HepG2 (cell line): ENCODE data around the gene BST1. TPM values are rescaled to one million over a fixed set of nuclear protein-coding genes. Genes with fewer than 3 reads are reported as not detected.

Experiments
- HNRNPL ChIP-seq: fragments of 200-400 bp; formaldehyde crosslinking; IDR thresholded peaks from 2 replicates; pipeline ENCODE4 v1.6.1; 2017; ENCODE audit warnings: mild to moderate bottlenecking, low read depth, low read length
- NAIF1 ChIP-seq: sonication (generic); formaldehyde crosslinking; IDR thresholded peaks from 2 replicates; pipeline ENCODE4 v1.5.0; 2020; ENCODE audit warnings: mild to moderate bottlenecking, missing genetic modification reagents, borderline replicate concordance
- POLR2AphosphoS2 ChIP-seq: IDR thresholded peaks from 2 replicates; pipeline ENCODE4 v1.6.1; 2011; ENCODE audit warnings: low read depth, low read length, improper control_type of control experiment
- ZC3H4 ChIP-seq: sonication (generic); formaldehyde crosslinking; IDR thresholded peaks from 2 replicates; pipeline ENCODE4 v1.4.0; 2020; ENCODE audit warnings: missing genetic modification reagents, borderline replicate concordance
- ZNF547 ChIP-seq: sonication (generic); formaldehyde crosslinking; IDR thresholded peaks from 2 replicates; pipeline ENCODE4 v1.5.1; 2020; ENCODE audit warnings: mild to moderate bottlenecking, missing genetic modification reagents
- polyA plus RNA-seq, 8 experiments: library from polyadenylated mRNA; depleted of rRNA in 3 of 8; stranded (reverse) in 7 of 8; unstranded in 1 of 8; fragments of >200 nt; fragmentation: Illumina TruSeq in 4 of 8; extraction: Trizol in 4 of 8; gene quantifications; 2 replicates each; pipeline versions ENCODE4 v1.2.1 to v1.2.3, GENCODE V29; 2011 to 2016; ENCODE audit warnings: low read depth in 4 of 8, missing spikeins in 1 of 8, mixed read lengths in 1 of 8; ENCODE audit not compliant: insufficient read depth in 1 of 8
- total RNA-seq, 5 experiments: library from RNA; depleted of rRNA; stranded (reverse); fragments of >200 nt; fragmentation: Illumina TruSeq; extraction: Trizol; gene quantifications; 2 replicates each; pipeline ENCODE4 v1.2.3, GENCODE V29; 2016; ENCODE audit warnings: low read depth in 1 of 5
- TF ChIP-seq, protein P1 (sequence below): sonication (generic); formaldehyde crosslinking; IDR thresholded peaks from 2 replicates; pipeline ENCODE4 v1.4.0; 2020; ENCODE audit warnings: missing genetic modification reagents
- TF ChIP-seq, protein P2 (sequence below): sonication (generic); formaldehyde crosslinking; IDR thresholded peaks from 2 replicates; pipeline ENCODE4 v1.9.0; 2021; ENCODE audit warnings: mild to moderate bottlenecking, missing genetic modification reagents
- TF ChIP-seq, protein P3 (sequence below): IDR thresholded peaks from 2 replicates; pipeline ENCODE4 v1.4.0; 2020; ENCODE audit warnings: mild to moderate bottlenecking, missing genetic modification reagents
- TF ChIP-seq, protein P4 (sequence below): sonication (generic); formaldehyde crosslinking; IDR thresholded peaks from 2 replicates; pipeline ENCODE4 v1.8.0; 2022; ENCODE audit warnings: missing genetic modification reagents, mild to moderate bottlenecking, moderate library complexity, borderline replicate concordance

The BST1 gene
- total and polyA plus RNA-seq, 2 of the 13 experiments (the other 11 are each of a cell fraction or from before 2014, with no cell fraction given): 0.09 to 0.49 TPM

DNA sequence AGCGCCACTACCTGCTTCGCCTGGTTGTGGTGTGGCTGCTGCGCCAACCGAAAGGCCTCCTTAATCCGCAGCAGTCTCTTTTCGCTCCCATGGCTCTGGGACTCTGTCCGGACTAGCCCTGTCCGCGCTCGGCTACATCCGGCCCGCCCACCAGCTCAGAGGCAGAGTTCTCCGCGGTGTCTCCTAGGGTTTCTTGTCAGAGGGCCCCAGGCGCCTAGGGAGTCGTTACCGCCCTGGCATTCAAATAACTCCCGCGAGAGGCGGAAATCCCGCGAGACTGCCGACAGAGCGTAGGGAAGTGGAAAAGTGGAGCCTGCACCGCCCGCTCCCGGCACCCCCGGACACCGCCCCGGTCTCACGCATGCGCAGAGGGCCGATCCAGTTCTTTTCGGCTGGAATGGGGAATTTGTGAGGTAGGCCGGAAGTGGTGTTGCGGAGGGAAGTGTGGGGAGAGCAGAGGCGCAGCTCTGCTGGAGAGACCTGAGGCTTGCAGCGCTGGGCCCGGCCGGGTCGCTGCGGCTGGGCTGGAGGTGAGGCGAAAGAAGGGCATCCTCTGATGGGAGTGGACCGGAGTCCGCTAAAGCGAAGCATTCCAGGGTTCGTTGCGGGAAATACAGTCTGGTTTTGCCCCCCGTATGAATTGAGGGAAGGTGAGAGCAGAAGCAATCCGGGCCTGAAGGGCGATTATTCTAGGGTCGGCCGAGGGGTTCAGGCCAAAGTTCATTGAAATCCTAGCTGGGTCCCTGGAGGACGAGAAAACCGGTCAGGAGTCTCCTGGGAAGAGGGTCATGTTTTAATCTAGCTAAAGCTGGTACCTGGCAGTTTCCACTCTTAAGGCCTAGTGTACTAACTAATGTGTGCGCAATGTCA lies 21.3 kb upstream of the BST1 start, which contains the start of gene FAM200B (continued):
- TF ChIP-seq, protein P1, sequence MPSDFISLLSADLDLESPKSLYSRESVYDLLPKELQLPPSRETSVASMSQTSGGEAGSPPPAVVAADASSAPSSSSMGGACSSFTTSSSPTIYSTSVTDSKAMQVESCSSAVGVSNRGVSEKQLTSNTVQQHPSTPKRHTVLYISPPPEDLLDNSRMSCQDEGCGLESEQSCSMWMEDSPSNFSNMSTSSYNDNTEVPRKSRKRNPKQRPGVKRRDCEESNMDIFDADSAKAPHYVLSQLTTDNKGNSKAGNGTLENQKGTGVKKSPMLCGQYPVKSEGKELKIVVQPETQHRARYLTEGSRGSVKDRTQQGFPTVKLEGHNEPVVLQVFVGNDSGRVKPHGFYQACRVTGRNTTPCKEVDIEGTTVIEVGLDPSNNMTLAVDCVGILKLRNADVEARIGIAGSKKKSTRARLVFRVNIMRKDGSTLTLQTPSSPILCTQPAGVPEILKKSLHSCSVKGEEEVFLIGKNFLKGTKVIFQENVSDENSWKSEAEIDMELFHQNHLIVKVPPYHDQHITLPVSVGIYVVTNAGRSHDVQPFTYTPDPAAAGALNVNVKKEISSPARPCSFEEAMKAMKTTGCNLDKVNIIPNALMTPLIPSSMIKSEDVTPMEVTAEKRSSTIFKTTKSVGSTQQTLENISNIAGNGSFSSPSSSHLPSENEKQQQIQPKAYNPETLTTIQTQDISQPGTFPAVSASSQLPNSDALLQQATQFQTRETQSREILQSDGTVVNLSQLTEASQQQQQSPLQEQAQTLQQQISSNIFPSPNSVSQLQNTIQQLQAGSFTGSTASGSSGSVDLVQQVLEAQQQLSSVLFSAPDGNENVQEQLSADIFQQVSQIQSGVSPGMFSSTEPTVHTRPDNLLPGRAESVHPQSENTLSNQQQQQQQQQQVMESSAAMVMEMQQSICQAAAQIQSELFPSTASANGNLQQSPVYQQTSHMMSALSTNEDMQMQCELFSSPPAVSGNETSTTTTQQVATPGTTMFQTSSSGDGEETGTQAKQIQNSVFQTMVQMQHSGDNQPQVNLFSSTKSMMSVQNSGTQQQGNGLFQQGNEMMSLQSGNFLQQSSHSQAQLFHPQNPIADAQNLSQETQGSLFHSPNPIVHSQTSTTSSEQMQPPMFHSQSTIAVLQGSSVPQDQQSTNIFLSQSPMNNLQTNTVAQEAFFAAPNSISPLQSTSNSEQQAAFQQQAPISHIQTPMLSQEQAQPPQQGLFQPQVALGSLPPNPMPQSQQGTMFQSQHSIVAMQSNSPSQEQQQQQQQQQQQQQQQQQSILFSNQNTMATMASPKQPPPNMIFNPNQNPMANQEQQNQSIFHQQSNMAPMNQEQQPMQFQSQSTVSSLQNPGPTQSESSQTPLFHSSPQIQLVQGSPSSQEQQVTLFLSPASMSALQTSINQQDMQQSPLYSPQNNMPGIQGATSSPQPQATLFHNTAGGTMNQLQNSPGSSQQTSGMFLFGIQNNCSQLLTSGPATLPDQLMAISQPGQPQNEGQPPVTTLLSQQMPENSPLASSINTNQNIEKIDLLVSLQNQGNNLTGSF: no peak; the same call in 1 of the 2 replicates
- TF ChIP-seq ZNF547 (peak; percentile 81), HNRNPL (no peak; the same call in 1 of the 2 replicates), NAIF1 (CRISPR knock-in tag) (peak; percentile 69; the same call in 1 of the 2 replicates), ZC3H4 (no peak), POLR2AphosphoS2 (no peak)
- TF ChIP-seq, protein P2, sequence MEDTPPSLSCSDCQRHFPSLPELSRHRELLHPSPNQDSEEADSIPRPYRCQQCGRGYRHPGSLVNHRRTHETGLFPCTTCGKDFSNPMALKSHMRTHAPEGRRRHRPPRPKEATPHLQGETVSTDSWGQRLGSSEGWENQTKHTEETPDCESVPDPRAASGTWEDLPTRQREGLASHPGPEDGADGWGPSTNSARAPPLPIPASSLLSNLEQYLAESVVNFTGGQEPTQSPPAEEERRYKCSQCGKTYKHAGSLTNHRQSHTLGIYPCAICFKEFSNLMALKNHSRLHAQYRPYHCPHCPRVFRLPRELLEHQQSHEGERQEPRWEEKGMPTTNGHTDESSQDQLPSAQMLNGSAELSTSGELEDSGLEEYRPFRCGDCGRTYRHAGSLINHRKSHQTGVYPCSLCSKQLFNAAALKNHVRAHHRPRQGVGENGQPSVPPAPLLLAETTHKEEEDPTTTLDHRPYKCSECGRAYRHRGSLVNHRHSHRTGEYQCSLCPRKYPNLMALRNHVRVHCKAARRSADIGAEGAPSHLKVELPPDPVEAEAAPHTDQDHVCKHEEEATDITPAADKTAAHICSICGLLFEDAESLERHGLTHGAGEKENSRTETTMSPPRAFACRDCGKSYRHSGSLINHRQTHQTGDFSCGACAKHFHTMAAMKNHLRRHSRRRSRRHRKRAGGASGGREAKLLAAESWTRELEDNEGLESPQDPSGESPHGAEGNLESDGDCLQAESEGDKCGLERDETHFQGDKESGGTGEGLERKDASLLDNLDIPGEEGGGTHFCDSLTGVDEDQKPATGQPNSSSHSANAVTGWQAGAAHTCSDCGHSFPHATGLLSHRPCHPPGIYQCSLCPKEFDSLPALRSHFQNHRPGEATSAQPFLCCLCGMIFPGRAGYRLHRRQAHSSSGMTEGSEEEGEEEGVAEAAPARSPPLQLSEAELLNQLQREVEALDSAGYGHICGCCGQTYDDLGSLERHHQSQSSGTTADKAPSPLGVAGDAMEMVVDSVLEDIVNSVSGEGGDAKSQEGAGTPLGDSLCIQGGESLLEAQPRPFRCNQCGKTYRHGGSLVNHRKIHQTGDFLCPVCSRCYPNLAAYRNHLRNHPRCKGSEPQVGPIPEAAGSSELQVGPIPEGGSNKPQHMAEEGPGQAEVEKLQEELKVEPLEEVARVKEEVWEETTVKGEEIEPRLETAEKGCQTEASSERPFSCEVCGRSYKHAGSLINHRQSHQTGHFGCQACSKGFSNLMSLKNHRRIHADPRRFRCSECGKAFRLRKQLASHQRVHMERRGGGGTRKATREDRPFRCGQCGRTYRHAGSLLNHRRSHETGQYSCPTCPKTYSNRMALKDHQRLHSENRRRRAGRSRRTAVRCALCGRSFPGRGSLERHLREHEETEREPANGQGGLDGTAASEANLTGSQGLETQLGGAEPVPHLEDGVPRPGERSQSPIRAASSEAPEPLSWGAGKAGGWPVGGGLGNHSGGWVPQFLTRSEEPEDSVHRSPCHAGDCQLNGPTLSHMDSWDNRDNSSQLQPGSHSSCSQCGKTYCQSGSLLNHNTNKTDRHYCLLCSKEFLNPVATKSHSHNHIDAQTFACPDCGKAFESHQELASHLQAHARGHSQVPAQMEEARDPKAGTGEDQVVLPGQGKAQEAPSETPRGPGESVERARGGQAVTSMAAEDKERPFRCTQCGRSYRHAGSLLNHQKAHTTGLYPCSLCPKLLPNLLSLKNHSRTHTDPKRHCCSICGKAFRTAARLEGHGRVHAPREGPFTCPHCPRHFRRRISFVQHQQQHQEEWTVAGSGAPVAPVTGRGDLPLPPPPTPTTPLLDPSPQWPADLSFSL (CRISPR knock-in tag): peak; percentile 55; the same call in 1 of the 2 replicates
- TF ChIP-seq, protein P3, sequence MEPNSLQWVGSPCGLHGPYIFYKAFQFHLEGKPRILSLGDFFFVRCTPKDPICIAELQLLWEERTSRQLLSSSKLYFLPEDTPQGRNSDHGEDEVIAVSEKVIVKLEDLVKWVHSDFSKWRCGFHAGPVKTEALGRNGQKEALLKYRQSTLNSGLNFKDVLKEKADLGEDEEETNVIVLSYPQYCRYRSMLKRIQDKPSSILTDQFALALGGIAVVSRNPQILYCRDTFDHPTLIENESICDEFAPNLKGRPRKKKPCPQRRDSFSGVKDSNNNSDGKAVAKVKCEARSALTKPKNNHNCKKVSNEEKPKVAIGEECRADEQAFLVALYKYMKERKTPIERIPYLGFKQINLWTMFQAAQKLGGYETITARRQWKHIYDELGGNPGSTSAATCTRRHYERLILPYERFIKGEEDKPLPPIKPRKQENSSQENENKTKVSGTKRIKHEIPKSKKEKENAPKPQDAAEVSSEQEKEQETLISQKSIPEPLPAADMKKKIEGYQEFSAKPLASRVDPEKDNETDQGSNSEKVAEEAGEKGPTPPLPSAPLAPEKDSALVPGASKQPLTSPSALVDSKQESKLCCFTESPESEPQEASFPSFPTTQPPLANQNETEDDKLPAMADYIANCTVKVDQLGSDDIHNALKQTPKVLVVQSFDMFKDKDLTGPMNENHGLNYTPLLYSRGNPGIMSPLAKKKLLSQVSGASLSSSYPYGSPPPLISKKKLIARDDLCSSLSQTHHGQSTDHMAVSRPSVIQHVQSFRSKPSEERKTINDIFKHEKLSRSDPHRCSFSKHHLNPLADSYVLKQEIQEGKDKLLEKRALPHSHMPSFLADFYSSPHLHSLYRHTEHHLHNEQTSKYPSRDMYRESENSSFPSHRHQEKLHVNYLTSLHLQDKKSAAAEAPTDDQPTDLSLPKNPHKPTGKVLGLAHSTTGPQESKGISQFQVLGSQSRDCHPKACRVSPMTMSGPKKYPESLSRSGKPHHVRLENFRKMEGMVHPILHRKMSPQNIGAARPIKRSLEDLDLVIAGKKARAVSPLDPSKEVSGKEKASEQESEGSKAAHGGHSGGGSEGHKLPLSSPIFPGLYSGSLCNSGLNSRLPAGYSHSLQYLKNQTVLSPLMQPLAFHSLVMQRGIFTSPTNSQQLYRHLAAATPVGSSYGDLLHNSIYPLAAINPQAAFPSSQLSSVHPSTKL (CRISPR knock-in tag): peak; percentile 54; the same call in 1 of the 2 replicates
- TF ChIP-seq, protein P4, sequence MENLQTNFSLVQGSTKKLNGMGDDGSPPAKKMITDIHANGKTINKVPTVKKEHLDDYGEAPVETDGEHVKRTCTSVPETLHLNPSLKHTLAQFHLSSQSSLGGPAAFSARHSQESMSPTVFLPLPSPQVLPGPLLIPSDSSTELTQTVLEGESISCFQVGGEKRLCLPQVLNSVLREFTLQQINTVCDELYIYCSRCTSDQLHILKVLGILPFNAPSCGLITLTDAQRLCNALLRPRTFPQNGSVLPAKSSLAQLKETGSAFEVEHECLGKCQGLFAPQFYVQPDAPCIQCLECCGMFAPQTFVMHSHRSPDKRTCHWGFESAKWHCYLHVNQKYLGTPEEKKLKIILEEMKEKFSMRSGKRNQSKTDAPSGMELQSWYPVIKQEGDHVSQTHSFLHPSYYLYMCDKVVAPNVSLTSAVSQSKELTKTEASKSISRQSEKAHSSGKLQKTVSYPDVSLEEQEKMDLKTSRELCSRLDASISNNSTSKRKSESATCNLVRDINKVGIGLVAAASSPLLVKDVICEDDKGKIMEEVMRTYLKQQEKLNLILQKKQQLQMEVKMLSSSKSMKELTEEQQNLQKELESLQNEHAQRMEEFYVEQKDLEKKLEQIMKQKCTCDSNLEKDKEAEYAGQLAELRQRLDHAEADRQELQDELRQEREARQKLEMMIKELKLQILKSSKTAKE (CRISPR knock-in tag): no peak
